Mesendoderm (in vitro differentiated cells): ENCODE results near the gene RPL5.

Experiments
- DNase-seq: peaks from one replicate; pipeline ENCODE4 v3.0.0; 2013
- H2AK5ac ChIP-seq: 2 replicates; pipeline ENCODE4 v1.6.1; 2013; ENCODE audit warnings: low read length, inconsistent platforms
- H2BK120ac ChIP-seq: 2 replicates; pipeline ENCODE4 v1.6.1; 2013; ENCODE audit warnings: low read depth, mild to moderate bottlenecking, low read length, moderate library complexity, mixed read lengths
- H2BK15ac ChIP-seq: replicated peaks from 2 replicates; pipeline ENCODE4 v1.6.1; 2013; ENCODE audit warnings: low read depth, mild to moderate bottlenecking, moderate library complexity
- H2BK5ac ChIP-seq: 2 replicates; pipeline ENCODE4 v1.6.1; 2013; ENCODE audit warnings: low read length, inconsistent platforms
- H3K18ac ChIP-seq: 2 replicates; pipeline ENCODE4 v1.6.1; 2013; ENCODE audit warnings: mild to moderate bottlenecking, low read length, mixed read lengths
- H3K23ac ChIP-seq: one replicate; pipeline ENCODE4 v1.6.1; 2013; ENCODE audit warnings: low read length
- H3K27ac ChIP-seq: 2 replicates; pipeline ENCODE4 v1.5.1; 2013; ENCODE audit warnings: low read depth, mild to moderate bottlenecking, inconsistent platforms, low read length, moderate library complexity
- H3K27me3 ChIP-seq: 2 replicates; pipeline ENCODE4 v1.6.1; 2013; ENCODE audit warnings: low read length, control low read depth, mild to moderate bottlenecking, inconsistent platforms; ENCODE audit not compliant: insufficient read depth, poor library complexity
- H3K36me3 ChIP-seq: 2 replicates; pipeline ENCODE4 v1.6.1; 2013; ENCODE audit warnings: low read length, inconsistent platforms; ENCODE audit not compliant: control insufficient read depth, insufficient read depth
- H3K4ac ChIP-seq: one replicate; pipeline ENCODE4 v1.6.1; 2013; ENCODE audit warnings: low read depth, mild to moderate bottlenecking, low read length, moderate library complexity
- H3K4me1 ChIP-seq: 2 replicates; pipeline ENCODE4 v1.6.1; 2013; ENCODE audit warnings: low read depth, low read length, inconsistent platforms; ENCODE audit not compliant: control insufficient read depth
- H3K4me2 ChIP-seq: 2 replicates; pipeline ENCODE4 v1.6.1; 2013; ENCODE audit warnings: low read length
- H3K4me3 ChIP-seq: 2 replicates; pipeline ENCODE4 v1.5.1; 2013; ENCODE audit warnings: mild to moderate bottlenecking, low read length
- H3K56ac ChIP-seq: one replicate; pipeline ENCODE4 v1.6.1; 2013; ENCODE audit warnings: low read length
- H3K79me1 ChIP-seq: 2 replicates; pipeline ENCODE4 v1.6.1; 2013; ENCODE audit warnings: low read length, inconsistent platforms
- H3K79me2 ChIP-seq: 2 replicates; pipeline ENCODE4 v1.6.1; 2013; ENCODE audit warnings: mild to moderate bottlenecking, low read length; ENCODE audit not compliant: control insufficient read depth, insufficient read depth
- H3K9ac ChIP-seq: 2 replicates; pipeline ENCODE4 v1.6.1; 2013; ENCODE audit warnings: low read length, inconsistent platforms
- H4K5ac ChIP-seq: one replicate; pipeline ENCODE4 v1.6.1; 2013; ENCODE audit warnings: low read length
- H4K8ac ChIP-seq: one replicate; pipeline ENCODE4 v1.6.1; 2013; ENCODE audit warnings: low read depth, mild to moderate bottlenecking, control low read depth, low read length, moderate library complexity
- WGBS: extraction: QIAGEN DNeasy Blood & Tissue Kit; methylation state at CpG from one replicate; pipeline ENCODE4 v1.1.7; 2013; ENCODE audit warnings: low lambda C conversion rate, missing lambda C conversion rate; ENCODE audit not compliant: insufficient coverage; ENCODE audit errors: extremely low coverage; 5-methylcytosine and 5-hydroxymethylcytosine counted together

RPL5 gene

DNA sequence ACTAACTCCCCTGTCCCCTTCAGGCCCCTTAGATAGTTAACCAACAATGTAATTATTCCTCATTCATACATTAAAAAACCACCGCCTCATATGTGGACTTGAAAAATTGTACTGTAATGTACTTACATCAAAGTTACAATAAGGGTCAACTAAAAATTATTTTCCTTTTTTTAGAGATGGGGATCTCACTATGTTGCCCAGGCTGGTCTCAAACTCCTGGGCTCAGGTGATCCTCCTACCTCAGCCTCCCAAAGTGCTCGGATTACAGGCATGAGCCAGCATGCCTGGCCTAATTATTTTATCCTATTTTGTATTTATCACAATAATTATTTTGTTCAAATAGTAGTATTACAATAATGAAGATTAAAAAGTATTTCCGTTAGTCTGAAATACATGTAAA lies 12.6 kb downstream of the RPL5 start:
- Histone ChIP-seq H4K8ac (no peak overlapping the region), H3K9ac (no peak overlapping the region), H3K23ac (no peak overlapping the region), H2BK120ac (no peak overlapping the region), H2BK15ac (no peak overlapping the region), H4K5ac (no peak overlapping the region), H2BK5ac (no peak overlapping the region), H3K27me3 (no peaks in the 10 kb centered on the region), H2AK5ac (no peak overlapping the region), H3K4me2 (no peak overlapping the region), H3K79me2 (peaks cover 3% of the 10 kb centered on the region), H3K36me3 (peaks cover 5% of the 10 kb centered on the region), H3K4me1 (no peaks in the 10 kb centered on the region), H3K18ac (no peak overlapping the region), H3K4me3 (no peak overlapping the region), H3K56ac (no peak overlapping the region), H3K27ac (no peak overlapping the region), H3K4ac (no peak overlapping the region), H3K79me1 (peaks cover 4% of the 10 kb centered on the region)
- DNase-seq = no peak
- WGBS = no CpG with 5 or more reads among the region's 3 CpGs

DNA sequence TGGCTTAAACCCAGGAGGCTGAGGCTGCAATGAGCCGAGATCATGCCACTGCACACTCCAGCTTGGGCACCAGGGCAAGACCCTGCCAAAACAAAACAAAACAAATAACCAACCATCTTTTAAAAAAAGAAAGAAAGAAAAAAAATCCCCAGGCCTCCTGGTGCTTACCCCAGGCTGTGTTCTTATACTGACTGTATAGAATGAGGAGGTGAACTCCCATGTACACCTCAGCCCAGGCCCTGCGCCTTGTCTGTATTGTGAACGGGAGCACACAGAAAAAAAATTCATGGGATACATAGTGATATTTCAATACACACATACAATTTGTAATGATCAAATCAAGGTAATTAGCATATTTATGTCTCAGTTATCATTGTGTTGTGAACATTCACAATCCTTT lies 14.1 kb downstream of the RPL5 start:
- Histone ChIP-seq H4K8ac (no peak overlapping the region), H3K79me1 (no peaks in the 10 kb centered on the region), H2AK5ac (no peak overlapping the region), H3K4me2 (no peak overlapping the region), H3K4me3 (no peak overlapping the region), H3K4ac (no peak overlapping the region), H3K18ac (no peak overlapping the region), H3K27ac (no peak overlapping the region), H2BK15ac (no peak overlapping the region), H2BK5ac (no peak overlapping the region), H3K9ac (no peak overlapping the region), H3K4me1 (no peaks in the 10 kb centered on the region), H3K56ac (no peak overlapping the region), H3K27me3 (no peaks in the 10 kb centered on the region), H4K5ac (no peak overlapping the region), H3K36me3 (peaks cover 1% of the 10 kb centered on the region), H3K79me2 (no peaks in the 10 kb centered on the region), H3K23ac (no peak overlapping the region), H2BK120ac (no peak overlapping the region)
- no CpG with 5 or more reads among the region's 3 CpGs for WGBS
- DNase-seq = no peak

DNA sequence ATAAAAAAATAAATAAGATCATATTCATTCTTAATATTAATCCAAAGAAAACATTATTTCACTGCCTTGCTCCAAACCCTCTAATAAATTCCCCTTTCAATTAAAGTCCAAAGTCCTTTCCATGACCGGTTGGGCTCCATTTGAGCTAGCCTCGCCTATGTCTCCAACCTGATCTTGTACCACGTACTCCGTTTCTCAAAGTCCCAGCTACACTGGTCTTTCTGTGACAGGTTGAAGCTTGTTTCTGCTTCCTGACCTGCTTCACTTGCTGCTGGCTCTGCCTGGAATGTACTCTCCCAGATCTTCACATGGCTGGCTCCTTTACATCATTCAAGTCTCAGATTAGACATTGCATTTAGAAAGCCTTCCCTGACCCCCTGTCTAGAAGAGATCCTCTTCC lies 16.4 kb downstream of the RPL5 start:
- Histone ChIP-seq H3K79me2 (no peaks in the 10 kb centered on the region), H3K4me3 (no peak overlapping the region)

DNA sequence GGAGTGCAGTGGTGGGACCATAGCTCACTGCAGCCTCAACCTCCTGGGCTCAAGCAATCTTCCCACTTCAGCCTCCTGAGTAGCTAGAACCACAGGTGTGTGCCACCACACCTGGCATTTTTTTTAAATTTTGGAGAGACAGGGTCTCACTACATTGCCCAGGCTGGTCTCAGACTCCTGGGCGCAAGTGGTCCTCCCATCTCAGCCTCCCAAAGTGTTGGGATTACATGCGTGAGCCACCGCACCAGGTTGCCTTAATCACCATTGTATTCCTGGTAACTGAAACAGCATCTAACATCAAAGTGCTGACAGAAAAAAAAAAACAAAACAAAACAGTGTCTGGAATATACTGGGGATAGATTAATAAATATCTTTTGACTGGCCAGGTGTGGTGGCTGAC lies 18.2 kb downstream of the RPL5 start:
- Histone ChIP-seq H3K4me1 (no peaks in the 10 kb centered on the region), H3K4ac (no peak overlapping the region), H3K27me3 (no peaks in the 10 kb centered on the region), H3K18ac (no peak overlapping the region), H3K9ac (no peak overlapping the region), H2AK5ac (no peak overlapping the region), H3K79me1 (no peaks in the 10 kb centered on the region), H4K5ac (no peak overlapping the region), H4K8ac (no peak overlapping the region), H3K79me2 (no peaks in the 10 kb centered on the region), H2BK120ac (no peak overlapping the region), H3K56ac (no peak overlapping the region), H2BK5ac (no peak overlapping the region), H3K4me3 (no peak overlapping the region), H3K23ac (no peak overlapping the region), H2BK15ac (no peak overlapping the region), H3K4me2 (no peak overlapping the region), H3K36me3 (no peaks in the 10 kb centered on the region), H3K27ac (no peak overlapping the region)
- DNase-seq = no peak
- no CpG with 5 or more reads among the region's 3 CpGs for WGBS

More for the DNA sequence above, 16.4 kb downstream of the RPL5 start:
- Histone ChIP-seq H4K8ac (no peak overlapping the region), H3K4ac (no peak overlapping the region), H3K27ac (no peak overlapping the region), H4K5ac (no peak overlapping the region), H2BK15ac (no peak overlapping the region), H3K79me1 (no peaks in the 10 kb centered on the region), H2BK120ac (no peak overlapping the region), H2AK5ac (no peak overlapping the region), H3K9ac (no peak overlapping the region), H3K4me1 (no peaks in the 10 kb centered on the region), H3K27me3 (no peaks in the 10 kb centered on the region), H2BK5ac (no peak overlapping the region), H3K56ac (no peak overlapping the region), H3K4me2 (no peak overlapping the region), H3K23ac (no peak overlapping the region), H3K18ac (no peak overlapping the region), H3K36me3 (no peaks in the 10 kb centered on the region)
- DNase-seq = no peak
- WGBS = no CpG with 5 or more reads among the region's 4 CpGs

DNA sequence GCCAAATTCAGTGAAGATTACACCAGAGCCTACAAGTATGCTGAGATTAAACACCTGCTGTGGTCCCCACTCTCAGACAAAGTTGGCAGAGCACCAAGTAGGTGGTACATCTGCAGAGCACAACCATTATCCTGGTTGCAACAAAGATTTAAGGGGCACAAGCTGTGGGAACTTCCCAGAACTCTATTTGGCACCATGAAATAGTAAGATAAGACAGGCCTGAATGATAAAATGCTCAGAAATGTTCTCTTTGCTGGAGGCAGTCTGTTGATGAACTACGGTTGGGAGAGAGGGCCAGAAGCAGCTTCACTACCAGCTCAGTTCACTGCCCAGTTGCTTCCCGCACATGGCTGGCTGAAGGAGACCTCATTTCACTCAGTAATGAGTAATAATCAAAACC lies 19.9 kb downstream of the RPL5 start:
- Histone ChIP-seq H3K36me3 (no peaks in the 10 kb centered on the region), H2BK120ac (no peak overlapping the region), H3K23ac (no peak overlapping the region), H3K79me2 (no peaks in the 10 kb centered on the region), H3K9ac (no peak overlapping the region), H2BK15ac (no peak overlapping the region), H3K27ac (no peak overlapping the region), H3K79me1 (no peaks in the 10 kb centered on the region), H3K4me2 (no peak overlapping the region), H3K4me1 (no peaks in the 10 kb centered on the region), H2AK5ac (no peak overlapping the region), H4K8ac (no peak overlapping the region), H3K56ac (no peak overlapping the region), H3K27me3 (no peaks in the 10 kb centered on the region), H3K18ac (no peak overlapping the region), H3K4me3 (no peak overlapping the region), H4K5ac (no peak overlapping the region), H2BK5ac (no peak overlapping the region), H3K4ac (peak overlapping the region; percentile 12)
- no CpG with 5 or more reads among the region's 2 CpGs for WGBS
- DNase-seq = no peak

DNA sequence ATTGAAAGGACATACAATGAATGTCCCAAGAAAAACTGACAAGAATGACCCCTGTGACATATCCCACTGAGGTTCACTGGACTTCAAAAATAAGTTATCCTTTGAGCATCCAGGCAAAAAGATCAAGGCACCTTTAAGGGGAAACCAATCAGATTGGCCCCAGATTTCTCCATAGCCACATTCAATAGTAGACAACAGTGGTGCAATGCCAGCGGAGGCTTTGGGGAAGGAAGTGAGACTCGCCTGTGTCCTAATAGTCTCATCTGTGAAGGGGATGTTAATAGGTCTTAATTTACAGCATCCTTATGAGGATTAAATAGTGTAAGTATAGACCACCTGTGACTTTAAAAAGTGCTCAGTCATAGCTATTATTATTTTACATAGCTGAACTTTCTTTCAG lies 21.5 kb downstream of the RPL5 start:
- no CpG with 5 or more reads among the region's 2 CpGs for WGBS
- H3K79me1 ChIP-seq = no peaks in the 10 kb centered on the region

More for the DNA sequence above, 21.5 kb downstream of the RPL5 start:
- Histone ChIP-seq H3K4me3 (no peak overlapping the region), H3K27ac (no peak overlapping the region), H3K4me2 (no peak overlapping the region), H2BK120ac (no peak overlapping the region), H3K4ac (no peak overlapping the region), H3K23ac (no peak overlapping the region), H3K27me3 (no peaks in the 10 kb centered on the region), H3K9ac (no peak overlapping the region), H3K79me2 (no peaks in the 10 kb centered on the region), H2BK15ac (no peak overlapping the region), H2AK5ac (no peak overlapping the region), H2BK5ac (no peak overlapping the region), H4K8ac (no peak overlapping the region), H3K18ac (no peak overlapping the region), H3K56ac (no peak overlapping the region), H3K4me1 (no peaks in the 10 kb centered on the region), H4K5ac (no peak overlapping the region), H3K36me3 (no peaks in the 10 kb centered on the region)
- no peak for DNase-seq
